Stimulated activated naive CD8-positive, alpha-beta T cell treated with anti-CD3 and anti-CD28 coated beads, Interleukin-15, amount 100 ng/mL, for 72 hours (primary cell): ENCODE data around the gene TRNP1.

ENCODE experiments used
- ATAC-seq: fragments of 150-1000 bp; cut with Tn5 transposase; 2 replicates; pipeline ENCODE4 v1.10.0; 2021; ENCODE audit warnings: mild to moderate bottlenecking, moderate library complexity
- DNase-seq, 2 donors: peaks; one replicate each; pipeline ENCODE4 v3.0.0; 2021 to 2022
- H3K27ac Mint-ChIP-seq, 2 donors: one replicate each; pipeline ENCODE4 v1.8.0; 2022; ENCODE audit warnings: mild to moderate bottlenecking in 2 of 2, mixed read lengths in 2 of 2, moderate library complexity in 2 of 2
- H3K27me3 Mint-ChIP-seq: one replicate; pipeline ENCODE4 v1.8.0; 2022; ENCODE audit warnings: mixed read lengths
- H3K4me1 Mint-ChIP-seq: one replicate; pipeline ENCODE4 v1.8.0; 2022; ENCODE audit warnings: mild to moderate bottlenecking, mixed read lengths
- H3K4me3 Mint-ChIP-seq, 2 donors: one replicate each; pipeline ENCODE4 v1.8.0; 2022; ENCODE audit warnings: mild to moderate bottlenecking in 2 of 2, mixed read lengths in 2 of 2, moderate library complexity in 1 of 2
- H3K9me3 Mint-ChIP-seq, 2 donors: one replicate each; pipeline ENCODE4 v1.8.0; 2022; ENCODE audit warnings: mixed read lengths in 2 of 2

The TRNP1 gene

DNA sequence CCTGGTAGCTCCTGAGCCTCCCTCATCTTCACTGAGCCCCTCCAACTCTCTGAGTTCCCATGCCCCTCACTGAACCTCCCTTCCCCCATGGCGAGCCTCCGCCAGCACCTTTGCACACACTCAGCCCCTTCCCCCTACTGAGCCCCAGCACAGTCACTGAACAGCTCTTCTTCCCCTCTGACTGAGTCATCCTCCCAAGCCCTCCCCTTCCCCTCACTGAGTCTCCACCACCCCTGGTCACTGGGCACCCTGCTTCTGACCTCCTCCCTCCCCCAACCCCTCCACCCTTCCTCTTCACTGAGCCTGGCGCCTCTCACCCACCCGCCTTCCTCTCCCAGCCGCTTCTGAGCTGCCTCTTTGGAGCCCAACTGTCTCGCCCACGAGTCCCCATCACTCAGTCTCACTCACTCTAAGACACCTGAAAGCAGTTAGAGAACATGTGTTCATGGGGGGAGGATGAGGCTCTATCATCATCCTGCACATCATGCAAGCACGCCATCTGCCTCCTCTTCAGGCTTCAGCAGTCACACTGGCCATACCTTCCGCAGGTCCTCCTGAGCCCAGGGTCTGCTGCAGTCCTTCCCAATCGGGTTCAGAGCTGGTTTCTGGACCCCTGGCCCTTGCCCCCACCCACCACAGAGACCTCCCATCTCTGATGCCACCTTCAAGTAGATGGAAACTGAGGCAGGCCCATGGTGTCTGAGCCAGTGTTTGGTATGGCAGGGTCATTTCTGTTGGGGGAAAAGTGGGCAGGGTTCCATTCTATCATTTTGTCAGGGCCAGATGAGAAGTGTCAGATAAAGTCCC is 2.0 kb upstream of the TRNP1 start:
- ATAC-seq (no peak), DNase-seq (no peak)
- peaks cover 72% of the 10 kb centered on the region for H3K27me3 Mint-ChIP-seq
- peak overlapping the region in 1 of 2 donors; percentile 25 for H3K4me3 Mint-ChIP-seq
- H3K27ac Mint-ChIP-seq: no peak overlapping the region
- no peaks in the 10 kb centered on the region for H3K9me3 Mint-ChIP-seq
- H3K4me1 Mint-ChIP-seq: peaks cover 20% of the 10 kb centered on the region

- ATAC-seq: peak; percentile 48
- Mint-ChIP-seq H3K9me3 (no peaks in the 10 kb centered on the region), H3K4me3 (peak overlapping the region; percentile 62 to 88), H3K27me3 (peaks cover 79% of the 10 kb centered on the region), H3K4me1 (peaks cover 29% of the 10 kb centered on the region), H3K27ac (no peak overlapping the region)
- peak; percentile 32 to 42 for DNase-seq
Observed at GRCh38 chr1:26994020-26994786, 711 bp downstream of the TRNP1 start.

- H3K4me1 Mint-ChIP-seq: peaks cover 29% of the 10 kb centered on the region
- no peaks in the 10 kb centered on the region for H3K9me3 Mint-ChIP-seq
- H3K4me3 Mint-ChIP-seq: peak overlapping the region; percentile 62 to 66
- no peak overlapping the region for H3K27ac Mint-ChIP-seq
- ATAC-seq (no peak), DNase-seq (no peak)
- H3K27me3 Mint-ChIP-seq: peaks cover 72% of the 10 kb centered on the region
Observed at GRCh38 chr1:26994787-26995517, 1.5 kb downstream of the TRNP1 start.

- no peaks in the 10 kb centered on the region for H3K9me3 Mint-ChIP-seq
- H3K4me3 Mint-ChIP-seq: no peak overlapping the region
- ATAC-seq: no peak
- H3K27me3 Mint-ChIP-seq: peaks cover 72% of the 10 kb centered on the region
- no peak overlapping the region for H3K27ac Mint-ChIP-seq
- no peak for DNase-seq
- peaks cover 28% of the 10 kb centered on the region for H3K4me1 Mint-ChIP-seq
Observed at GRCh38 chr1:26996024-26996423, 2.5 kb downstream of the TRNP1 start.

- Mint-ChIP-seq H3K27me3 (peaks cover 68% of the 10 kb centered on the region), H3K4me3 (no peak overlapping the region), H3K27ac (no peak overlapping the region), H3K4me1 (peaks cover 23% of the 10 kb centered on the region), H3K9me3 (no peaks in the 10 kb centered on the region)
- DNase-seq (no peak), ATAC-seq (no peak)
Observed at GRCh38 chr1:26996665-26997064, 3.2 kb downstream of the TRNP1 start.

GRCh38 chr1:26998429-26999300 is 5.2 kb downstream of the TRNP1 start:
- H3K4me3 Mint-ChIP-seq: no peak overlapping the region
- ATAC-seq (no peak), DNase-seq (no peak)
- peaks cover 56% of the 10 kb centered on the region for H3K27me3 Mint-ChIP-seq
- no peaks in the 10 kb centered on the region for H3K9me3 Mint-ChIP-seq
- H3K4me1 Mint-ChIP-seq: peaks cover 14% of the 10 kb centered on the region
- no peak overlapping the region for H3K27ac Mint-ChIP-seq

DNA sequence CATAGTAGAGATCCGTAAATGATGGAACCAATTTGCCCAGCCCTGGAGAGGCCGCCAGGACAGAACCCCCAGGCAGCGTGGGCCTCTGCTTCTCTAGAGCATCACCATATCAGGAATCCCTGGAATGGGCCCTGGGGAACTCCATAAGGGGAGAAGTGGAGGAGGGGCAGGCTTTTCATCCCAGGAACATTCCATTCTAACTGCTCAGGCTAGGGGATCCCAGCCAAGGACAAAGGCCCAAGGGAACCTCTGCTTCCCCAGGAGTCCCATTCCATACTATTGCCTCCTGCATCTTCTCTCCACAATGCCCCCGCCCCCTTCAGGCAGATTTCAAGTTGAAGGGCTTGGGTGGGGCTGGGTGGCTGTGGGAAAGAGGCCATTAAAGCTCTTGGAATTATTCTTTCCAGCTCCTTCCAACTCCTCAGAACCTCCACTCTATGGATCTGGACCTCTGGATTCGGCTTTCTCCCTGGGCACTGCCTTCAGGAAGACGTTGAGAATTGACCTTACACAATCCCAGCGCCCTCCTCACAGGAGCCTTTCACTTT is 6.0 kb downstream of the TRNP1 start:
- no peak for DNase-seq

DNA sequence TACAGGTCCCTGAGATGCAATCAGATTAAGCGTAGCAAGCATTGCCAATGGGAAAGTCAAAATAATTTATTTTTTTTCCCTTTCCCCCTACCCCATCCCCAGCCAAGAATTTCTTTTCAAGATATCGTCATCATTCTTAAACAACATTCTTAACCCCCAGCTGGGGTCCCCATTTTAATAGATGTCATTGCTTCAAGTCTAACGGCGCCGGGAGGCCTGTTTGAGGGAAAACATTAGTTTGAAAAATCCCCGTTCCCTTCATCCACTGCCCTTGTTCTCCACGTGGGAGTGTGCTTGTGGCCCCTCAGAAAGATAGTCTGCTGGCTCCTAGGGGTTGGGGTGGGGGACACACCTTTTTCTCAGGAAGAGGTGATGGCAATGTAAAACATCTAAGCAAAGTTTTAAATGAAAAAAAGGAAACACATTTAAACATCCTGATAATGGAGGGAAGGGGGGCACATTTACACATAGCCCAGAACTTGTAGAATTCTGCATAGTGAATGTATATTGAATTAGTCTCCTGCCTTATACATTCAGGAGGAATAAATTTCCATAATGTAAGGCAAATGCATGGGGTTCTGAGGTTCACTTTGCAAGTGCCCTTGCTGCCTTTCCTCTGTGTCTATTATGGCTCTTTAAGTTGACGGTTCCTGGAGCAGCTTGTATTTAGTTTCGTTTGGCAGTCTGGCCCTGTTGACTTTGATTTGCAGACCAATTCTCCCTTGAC is 6.8 kb downstream of the TRNP1 start:
- Mint-ChIP-seq H3K27me3 (peaks cover 46% of the 10 kb centered on the region), H3K4me3 (no peak overlapping the region), H3K27ac (no peak overlapping the region), H3K4me1 (peaks cover 14% of the 10 kb centered on the region), H3K9me3 (no peaks in the 10 kb centered on the region)
- no peak for DNase-seq
- no peak for ATAC-seq

More for the DNA sequence above, 6.0 kb downstream of the TRNP1 start:
- Mint-ChIP-seq H3K4me3 (no peak overlapping the region), H3K27me3 (peaks cover 54% of the 10 kb centered on the region), H3K4me1 (peaks cover 14% of the 10 kb centered on the region), H3K27ac (no peak overlapping the region), H3K9me3 (no peaks in the 10 kb centered on the region)
- ATAC-seq: no peak

DNA sequence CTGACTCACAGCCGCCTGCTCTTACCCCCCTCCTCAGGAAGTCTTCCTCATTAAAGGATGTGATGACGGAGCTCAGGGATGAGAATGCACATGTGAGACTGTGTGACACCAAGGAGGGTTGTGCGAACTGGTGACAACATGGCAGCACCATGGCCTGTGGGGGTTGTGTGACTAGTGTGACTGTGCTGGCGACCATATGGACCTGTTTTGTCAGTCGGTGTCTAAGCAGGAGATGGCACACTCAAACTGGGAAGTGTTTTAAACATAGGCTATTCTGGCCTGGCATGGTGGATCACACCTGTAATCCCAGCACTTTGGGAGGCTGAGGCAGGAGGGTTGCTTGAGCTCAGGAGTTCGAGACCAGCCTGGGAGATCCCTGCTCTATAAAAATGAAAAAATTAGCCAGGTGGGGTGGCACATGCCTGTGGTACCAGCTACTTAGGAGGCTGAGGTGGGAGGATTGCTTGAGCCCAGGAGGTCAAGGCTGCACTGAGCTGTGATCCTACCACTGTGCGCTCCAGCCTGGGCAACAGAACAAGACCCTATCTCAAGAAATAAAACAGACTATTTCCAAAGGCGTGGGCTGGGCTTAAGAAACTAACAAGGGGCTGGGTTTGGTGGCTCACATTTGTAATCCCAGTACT is 7.4 kb downstream of the TRNP1 start:
- DNase-seq (no peak), ATAC-seq (no peak)
- H3K27ac Mint-ChIP-seq: no peak overlapping the region
- H3K4me1 Mint-ChIP-seq: peaks cover 14% of the 10 kb centered on the region
- no peaks in the 10 kb centered on the region for H3K9me3 Mint-ChIP-seq
- H3K4me3 Mint-ChIP-seq: no peak overlapping the region
- H3K27me3 Mint-ChIP-seq: peaks cover 40% of the 10 kb centered on the region

DNA sequence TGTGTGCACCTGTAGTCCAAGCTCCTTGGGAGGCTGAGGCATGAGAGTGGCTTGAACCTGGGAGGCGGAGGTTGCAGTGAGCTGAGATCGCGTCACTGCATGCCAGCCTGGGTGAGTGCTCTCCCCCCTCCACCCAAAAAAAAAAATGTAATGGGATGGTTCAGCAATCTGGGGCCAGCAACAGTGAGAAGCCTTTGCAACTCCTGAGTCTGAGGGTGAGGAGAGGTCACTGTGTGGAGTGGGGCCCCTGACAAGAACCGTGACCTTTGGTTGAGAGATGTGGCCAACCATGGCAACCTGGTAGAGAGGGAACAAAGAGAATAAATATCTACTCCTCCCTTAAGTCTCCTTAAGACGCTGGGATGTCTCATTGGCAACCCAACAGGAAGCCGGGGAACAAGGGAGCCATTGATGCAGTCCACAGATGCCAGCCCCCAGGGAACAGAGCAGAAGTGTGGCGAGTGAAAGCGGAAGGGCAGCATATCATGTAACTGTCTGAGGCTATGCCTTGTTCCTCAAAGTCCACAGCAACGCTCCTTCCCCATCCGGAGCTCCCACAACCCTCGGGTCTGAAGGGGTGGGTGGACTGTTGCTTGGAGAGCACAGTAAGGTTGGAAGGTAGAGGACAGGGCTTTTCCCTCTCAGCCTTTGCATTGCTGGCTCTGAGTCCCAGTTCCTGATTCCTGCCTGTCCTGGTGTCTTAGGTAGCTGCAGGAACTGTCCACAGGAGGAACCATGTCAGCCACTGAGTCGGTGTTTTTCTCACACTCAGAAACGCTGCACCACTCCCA is 8.3 kb downstream of the TRNP1 start:
- Mint-ChIP-seq H3K27me3 (peaks cover 31% of the 10 kb centered on the region), H3K4me3 (no peak overlapping the region)

DNA sequence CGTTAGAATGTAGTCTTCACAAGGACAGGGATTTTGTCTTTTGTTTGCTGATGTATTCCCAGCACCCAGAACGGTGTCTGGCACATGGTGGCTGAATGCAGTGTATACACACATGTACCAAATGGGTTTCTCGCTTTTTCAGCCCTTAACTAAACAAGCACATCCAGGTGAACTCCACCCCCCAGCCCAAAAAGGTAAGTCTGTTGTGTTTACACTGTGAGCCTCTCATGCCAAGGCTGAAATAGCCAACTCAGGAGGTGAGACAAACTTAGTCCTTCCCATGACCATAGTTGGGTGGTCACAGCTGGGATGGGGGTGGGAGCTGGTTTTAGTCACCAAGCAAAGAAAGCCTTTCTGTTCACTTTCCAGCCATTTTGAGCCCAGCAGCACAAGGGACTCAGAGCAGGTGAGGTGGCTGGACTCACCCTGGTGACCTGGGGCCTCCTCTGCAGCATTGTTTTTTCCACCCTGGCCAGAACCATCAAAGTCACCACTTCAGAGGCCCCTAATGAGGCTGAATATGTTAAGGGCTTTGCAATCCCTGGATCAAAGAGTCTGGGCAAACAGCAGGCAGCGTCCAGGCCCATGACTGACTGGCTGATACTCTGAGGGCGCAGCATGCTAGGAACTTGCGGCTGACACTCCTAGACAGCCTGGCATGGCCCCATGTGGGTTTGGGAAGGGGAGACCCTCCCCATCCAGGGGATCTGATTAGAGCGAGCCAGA is 10.4 kb downstream of the TRNP1 start:
- H3K4me1 Mint-ChIP-seq: peaks cover 4% of the 10 kb centered on the region
- no peak for DNase-seq
- H3K9me3 Mint-ChIP-seq: no peaks in the 10 kb centered on the region
- H3K27me3 Mint-ChIP-seq: peaks cover 26% of the 10 kb centered on the region
- no peak for ATAC-seq
- no peak overlapping the region for H3K27ac Mint-ChIP-seq
- H3K4me3 Mint-ChIP-seq: no peak overlapping the region

More for the DNA sequence above, 8.3 kb downstream of the TRNP1 start:
- H3K9me3 Mint-ChIP-seq: no peaks in the 10 kb centered on the region
- H3K4me1 Mint-ChIP-seq: peaks cover 14% of the 10 kb centered on the region
- ATAC-seq (no peak), DNase-seq (no peak)
- H3K27ac Mint-ChIP-seq: no peak overlapping the region

DNA sequence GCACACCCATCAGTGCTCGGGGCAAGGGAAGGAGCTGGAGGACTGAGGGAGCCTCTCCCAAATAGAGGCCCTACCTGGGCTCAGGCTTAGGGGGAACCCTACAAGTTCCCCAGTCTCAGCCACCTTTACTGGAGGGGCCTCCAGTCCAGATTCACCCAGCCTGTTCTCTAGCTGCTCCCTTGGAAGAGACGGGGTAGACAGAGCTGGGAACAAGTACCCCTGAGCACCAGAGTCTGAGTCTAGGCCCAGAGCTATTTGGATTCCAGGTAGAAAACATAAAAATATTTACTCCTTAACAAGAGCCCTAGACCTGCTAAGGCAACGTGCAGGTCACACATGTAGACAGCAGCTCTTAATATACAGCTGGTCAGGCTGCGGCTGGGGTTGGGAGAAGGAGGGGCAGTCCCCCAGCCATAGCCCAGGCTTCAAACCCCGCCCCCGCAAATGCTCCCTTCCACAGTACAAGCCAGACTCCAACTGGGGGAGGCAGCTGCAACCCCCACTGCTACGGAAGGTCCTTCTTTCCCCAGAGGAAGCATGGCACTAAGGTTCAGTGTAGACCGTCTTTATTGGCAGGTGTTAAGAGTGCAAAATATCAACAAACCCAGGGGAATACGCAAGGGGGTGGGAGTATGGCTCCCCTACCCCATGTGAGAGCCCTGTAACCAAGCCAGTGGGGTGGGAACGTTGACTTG is 11.1 kb downstream of the TRNP1 start:
- H3K9me3 Mint-ChIP-seq: no peaks in the 10 kb centered on the region
- no peak for ATAC-seq
- H3K4me1 Mint-ChIP-seq: peaks cover 4% of the 10 kb centered on the region
- H3K27ac Mint-ChIP-seq: no peak overlapping the region
- no peak overlapping the region for H3K4me3 Mint-ChIP-seq
- DNase-seq: no peak
- H3K27me3 Mint-ChIP-seq: peaks cover 28% of the 10 kb centered on the region
